ENCODE measurements around the gene TTL.
"Not testable (repeated sequence)": the region's sequence is repeated elsewhere in the genome, so short reads cannot be mapped to it uniquely, and the experiment has no call there.

Gene TTL

GRCh38 chr2:112516801-112517200 is 34.8 kb downstream of the TTL start:
- TF ChIP-seq CTCF (IDR thresholded peaks at IDR 0.05; ENCODE audit: control extremely low read depth, extremely low read depth, low read depth, missing control alignments) = no peak
- DNase-seq (ENCODE audit: extremely low spot score) = no peak
- POLR2A ChIA-PET = no interaction called here
- CTCF ChIA-PET = no interaction called here

- CTCF ChIA-PET = no interaction called here
Observed at GRCh38 chr2:112518807-112519206, 36.9 kb downstream of the TTL start.

GRCh38 chr2:112519506-112519905 is 37.5 kb downstream of the TTL start:
- CTCF ChIA-PET = no interaction called here
- POLR2A ChIA-PET = no interaction called here
- no peak for TF ChIP-seq CTCF (IDR thresholded peaks at IDR 0.05; ENCODE audit: control extremely low read depth, extremely low read depth, low read depth, missing control alignments)
- DNase-seq (ENCODE audit: extremely low spot score) = no peak

More at GRCh38 chr2:112518807-112519206, 36.9 kb downstream of the TTL start:
- POLR2A ChIA-PET = no interaction called here
- no peak for TF ChIP-seq CTCF (IDR thresholded peaks at IDR 0.05; ENCODE audit: control extremely low read depth, extremely low read depth, low read depth, missing control alignments)
- no peak for DNase-seq (ENCODE audit: extremely low spot score)

GRCh38 chr2:112520234-112520783 is 38.4 kb downstream of the TTL start:
- ChIA-PET CTCF (interaction anchor here (1.6 kb wide), 1 partner anchor 18 kb away, joined by 3 read pairs; no protein-coding TSS in a partner anchor), POLR2A (no interaction called here)
- TF ChIP-seq CTCF (IDR thresholded peaks at IDR 0.05; ENCODE audit: control extremely low read depth, extremely low read depth, low read depth, missing control alignments) = no peak
- no peak for DNase-seq (ENCODE audit: extremely low spot score)

- no peak for TF ChIP-seq CTCF (IDR thresholded peaks at IDR 0.05; ENCODE audit: control extremely low read depth, extremely low read depth, low read depth, missing control alignments)
- no peak for DNase-seq (ENCODE audit: extremely low spot score)
- ChIA-PET POLR2A (no interaction called here), CTCF (no interaction called here)
Observed at GRCh38 chr2:112523291-112523777, 41.4 kb downstream of the TTL start.

GRCh38 chr2:112524276-112524675 is 42.3 kb downstream of the TTL start:
- DNase-seq (ENCODE audit: extremely low spot score); CTCF ChIA-PET; POLR2A ChIA-PET: not testable (repeated sequence)

- no peak for TF ChIP-seq CTCF (IDR thresholded peaks at IDR 0.05; ENCODE audit: control extremely low read depth, extremely low read depth, low read depth, missing control alignments)
- ChIA-PET CTCF (interaction anchor here (0.6 to 1.0 kb wide), 4 partner anchors 19 to 610 kb away, joined by 3 read pairs; no protein-coding TSS in a partner anchor), POLR2A (no interaction called here)
- DNase-seq (ENCODE audit: extremely low spot score) = no peak
Observed at GRCh38 chr2:112528541-112528940, 46.6 kb downstream of the TTL start.
